ENCODE results near the gene CDH13.

The CDH13 gene

GRCh38 chr16:83402967-83403366 lies 776.2 kb downstream of the CDH13 start:
- DNase-seq (ENCODE audit: low spot score) (no peak), ATAC-seq (ENCODE audit: low read depth) (peak; percentile 59)
- Histone ChIP-seq H3K4me1 (ENCODE audit: insufficient read depth, poor library complexity, severe bottlenecking) (peaks cover 37% of the 10 kb centered on the region), H3K9me3 (ENCODE audit: severe bottlenecking) (no peaks in the 10 kb centered on the region), H3K27ac (ENCODE audit: poor library complexity, severe bottlenecking) (peak overlapping the region; percentile 97), H3K36me3 (ENCODE audit: low read depth) (no peaks in the 10 kb centered on the region), H3K4me3 (ENCODE audit: severe bottlenecking) (no peak overlapping the region), H3K27me3 (ENCODE audit: insufficient read depth, poor library complexity, severe bottlenecking) (no peaks in the 10 kb centered on the region)
- TF ChIP-seq CTCF (IDR thresholded peaks at IDR 0.05; ENCODE audit: poor library complexity, severe bottlenecking) = no peak

GRCh38 chr16:83403761-83404160 lies 777.0 kb downstream of the CDH13 start:
- peak overlapping the region; percentile 97 for H3K27ac ChIP-seq (ENCODE audit: poor library complexity, severe bottlenecking)
- H3K27me3 ChIP-seq (ENCODE audit: insufficient read depth, poor library complexity, severe bottlenecking) = no peaks in the 10 kb centered on the region
- TF ChIP-seq CTCF (IDR thresholded peaks at IDR 0.05; ENCODE audit: poor library complexity, severe bottlenecking) = no peak
- no peaks in the 10 kb centered on the region for H3K36me3 ChIP-seq (ENCODE audit: low read depth)
- no peaks in the 10 kb centered on the region for H3K9me3 ChIP-seq (ENCODE audit: severe bottlenecking)
- H3K4me1 ChIP-seq (ENCODE audit: insufficient read depth, poor library complexity, severe bottlenecking) = peaks cover 37% of the 10 kb centered on the region
- no peak overlapping the region for H3K4me3 ChIP-seq (ENCODE audit: severe bottlenecking)
- peak; percentile 67 for ATAC-seq (ENCODE audit: low read depth)
- no peak for DNase-seq (ENCODE audit: low spot score)

DNA sequence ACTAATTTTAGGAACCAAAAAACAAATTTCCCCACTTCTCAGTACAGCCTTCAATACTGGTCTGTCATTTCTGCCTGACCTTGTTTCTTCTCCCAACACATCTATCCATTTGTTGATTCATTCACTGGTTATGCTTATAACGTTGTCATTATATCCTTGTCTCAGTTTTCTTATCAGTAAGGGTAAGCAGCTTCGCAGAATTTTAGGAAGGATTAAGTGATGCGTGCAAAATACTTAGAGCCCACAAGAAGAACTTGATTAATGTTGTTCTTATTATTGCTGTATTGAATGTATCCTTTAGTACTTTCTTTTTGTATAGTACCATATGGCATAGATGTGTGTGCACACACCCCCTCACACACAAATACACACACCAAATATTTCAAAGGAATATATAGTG lies 777.5 kb downstream of the CDH13 start:
- DNase-seq (ENCODE audit: low spot score) = no peak
- H3K27ac ChIP-seq (ENCODE audit: poor library complexity, severe bottlenecking) = peak overlapping the region; percentile 97

DNA sequence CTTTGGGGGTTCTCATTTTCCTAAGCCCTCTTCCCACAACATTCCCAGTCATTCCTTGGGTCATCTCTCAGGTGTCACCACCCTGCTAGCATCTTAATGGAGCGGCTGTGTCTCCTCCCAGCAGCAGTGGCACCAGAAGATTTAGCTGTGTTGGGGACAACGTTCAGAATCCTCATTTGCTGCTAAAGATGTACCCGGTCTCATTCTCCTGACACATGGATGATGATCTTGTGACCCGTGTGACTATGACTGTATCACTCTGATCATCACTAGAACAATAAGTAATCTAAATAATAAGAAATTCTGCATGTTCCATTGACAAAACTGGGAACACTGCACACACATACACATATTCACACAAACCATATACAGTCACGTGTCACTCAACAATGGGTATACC lies 781.2 kb downstream of the CDH13 start:
- Histone ChIP-seq H3K4me1 (ENCODE audit: insufficient read depth, poor library complexity, severe bottlenecking) (peaks cover 29% of the 10 kb centered on the region), H3K27me3 (ENCODE audit: insufficient read depth, poor library complexity, severe bottlenecking) (no peaks in the 10 kb centered on the region), H3K36me3 (ENCODE audit: low read depth) (no peaks in the 10 kb centered on the region), H3K4me3 (ENCODE audit: severe bottlenecking) (no peak overlapping the region), H3K9me3 (ENCODE audit: severe bottlenecking) (no peaks in the 10 kb centered on the region), H3K27ac (ENCODE audit: poor library complexity, severe bottlenecking) (no peak overlapping the region)
- DNase-seq (ENCODE audit: low spot score) = no peak
- no peak for TF ChIP-seq CTCF (IDR thresholded peaks at IDR 0.05; ENCODE audit: poor library complexity, severe bottlenecking)
- no peak for ATAC-seq (ENCODE audit: low read depth)

More for the DNA sequence above, 777.5 kb downstream of the CDH13 start:
- Histone ChIP-seq H3K4me3 (ENCODE audit: severe bottlenecking) (no peak overlapping the region), H3K9me3 (ENCODE audit: severe bottlenecking) (no peaks in the 10 kb centered on the region), H3K4me1 (ENCODE audit: insufficient read depth, poor library complexity, severe bottlenecking) (peaks cover 39% of the 10 kb centered on the region), H3K27me3 (ENCODE audit: insufficient read depth, poor library complexity, severe bottlenecking) (no peaks in the 10 kb centered on the region), H3K36me3 (ENCODE audit: low read depth) (no peaks in the 10 kb centered on the region)
- ATAC-seq (ENCODE audit: low read depth) = no peak; the same call in 1 of the 3 replicates
- TF ChIP-seq CTCF (IDR thresholded peaks at IDR 0.05; ENCODE audit: poor library complexity, severe bottlenecking) = no peak

DNA sequence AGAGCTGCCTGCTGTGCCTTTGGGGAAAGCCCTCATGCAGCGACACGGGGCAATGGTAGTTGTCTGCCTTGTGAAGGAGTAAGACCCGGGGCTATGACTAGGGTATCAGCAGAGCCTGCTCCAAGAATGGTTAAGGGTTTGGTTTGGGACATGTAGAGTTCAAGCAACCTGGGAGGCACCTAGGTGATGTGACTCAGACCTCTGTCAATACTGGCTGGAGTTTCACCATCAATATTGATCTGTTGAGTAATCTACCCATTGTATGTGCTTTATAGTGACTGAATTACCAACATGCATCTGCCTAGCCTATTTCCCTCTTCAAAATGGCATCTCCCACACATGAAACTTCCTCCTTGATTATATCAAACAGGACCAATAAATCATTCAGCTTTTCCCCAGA lies 782.6 kb downstream of the CDH13 start:
- ATAC-seq (ENCODE audit: low read depth) = peak; percentile 86
- no peak overlapping the region for H3K4me3 ChIP-seq (ENCODE audit: severe bottlenecking)

More for the DNA sequence above, 782.6 kb downstream of the CDH13 start:
- no peaks in the 10 kb centered on the region for H3K36me3 ChIP-seq (ENCODE audit: low read depth)
- H3K4me1 ChIP-seq (ENCODE audit: insufficient read depth, poor library complexity, severe bottlenecking) = peaks cover 15% of the 10 kb centered on the region
- no peaks in the 10 kb centered on the region for H3K9me3 ChIP-seq (ENCODE audit: severe bottlenecking)
- no peaks in the 10 kb centered on the region for H3K27me3 ChIP-seq (ENCODE audit: insufficient read depth, poor library complexity, severe bottlenecking)
- no peak overlapping the region for H3K27ac ChIP-seq (ENCODE audit: poor library complexity, severe bottlenecking)
- DNase-seq (ENCODE audit: low spot score) = no peak
- TF ChIP-seq CTCF (IDR thresholded peaks at IDR 0.05; ENCODE audit: poor library complexity, severe bottlenecking) = no peak

Data from RWPE2 (cell line).